ENCODE measurements around the gene OR10G7.

DNA sequence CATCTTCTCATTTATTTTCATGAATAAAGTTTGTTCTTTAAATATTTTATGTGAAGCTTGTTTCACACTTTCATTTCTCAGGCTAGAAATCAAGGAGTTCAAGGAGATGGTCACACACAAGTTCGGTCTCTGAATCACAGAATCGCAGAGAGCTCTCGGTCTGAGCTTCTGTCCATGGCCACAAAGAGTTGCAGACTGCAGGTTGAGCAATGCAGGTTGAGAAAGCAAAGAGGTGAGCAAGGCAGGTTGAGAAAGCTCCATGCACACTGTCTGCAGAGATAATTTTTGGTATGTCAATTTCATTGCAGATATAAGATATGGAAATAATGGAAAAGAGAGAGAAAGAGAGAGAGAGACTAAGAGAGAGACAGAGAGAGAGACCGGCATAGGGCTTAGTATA, 41.2 kb upstream of the OR10G7 start:
- TF ChIP-seq CTCF (conservative IDR thresholded peaks at IDR 0.05) (no peak), EZH2 (IDR thresholded peaks at IDR 0.05; ENCODE audit: low read depth) (no peak)

Measured in PC-9 (cell line).